Fibroblast of villous mesenchyme (primary cell): Measurements from ENCODE around the gene TTC9C. TPM values are rescaled to one million over a fixed set of nuclear protein-coding genes. Genes with fewer than 3 reads are reported as not detected.

Source experiments
- DNase-seq: peaks from one replicate; pipeline ENCODE4 v3.0.0-alpha.2; 2010; ENCODE audit warnings: low read depth
- H3K4me3 ChIP-seq: 2 replicates; pipeline ENCODE4 v1.5.1; 2011; ENCODE audit warnings: low read depth, mild to moderate bottlenecking, low read length
- CTCF ChIP-seq: IDR thresholded peaks from 2 replicates; pipeline ENCODE4 v1.5.1; 2012; ENCODE audit warnings: low read depth, mild to moderate bottlenecking, low read length; ENCODE audit not compliant: insufficient read depth
- total RNA-seq: library from RNA; depleted of rRNA; stranded (reverse); fragments of >200 nt; gene quantifications from 2 replicates; pipeline ENCODE4 v1.2.3, GENCODE V29; 2012

The TTC9C gene, protein sequence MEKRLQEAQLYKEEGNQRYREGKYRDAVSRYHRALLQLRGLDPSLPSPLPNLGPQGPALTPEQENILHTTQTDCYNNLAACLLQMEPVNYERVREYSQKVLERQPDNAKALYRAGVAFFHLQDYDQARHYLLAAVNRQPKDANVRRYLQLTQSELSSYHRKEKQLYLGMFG
- 28.0 and 36.7 TPM in 2 replicates for total RNA-seq

DNA sequence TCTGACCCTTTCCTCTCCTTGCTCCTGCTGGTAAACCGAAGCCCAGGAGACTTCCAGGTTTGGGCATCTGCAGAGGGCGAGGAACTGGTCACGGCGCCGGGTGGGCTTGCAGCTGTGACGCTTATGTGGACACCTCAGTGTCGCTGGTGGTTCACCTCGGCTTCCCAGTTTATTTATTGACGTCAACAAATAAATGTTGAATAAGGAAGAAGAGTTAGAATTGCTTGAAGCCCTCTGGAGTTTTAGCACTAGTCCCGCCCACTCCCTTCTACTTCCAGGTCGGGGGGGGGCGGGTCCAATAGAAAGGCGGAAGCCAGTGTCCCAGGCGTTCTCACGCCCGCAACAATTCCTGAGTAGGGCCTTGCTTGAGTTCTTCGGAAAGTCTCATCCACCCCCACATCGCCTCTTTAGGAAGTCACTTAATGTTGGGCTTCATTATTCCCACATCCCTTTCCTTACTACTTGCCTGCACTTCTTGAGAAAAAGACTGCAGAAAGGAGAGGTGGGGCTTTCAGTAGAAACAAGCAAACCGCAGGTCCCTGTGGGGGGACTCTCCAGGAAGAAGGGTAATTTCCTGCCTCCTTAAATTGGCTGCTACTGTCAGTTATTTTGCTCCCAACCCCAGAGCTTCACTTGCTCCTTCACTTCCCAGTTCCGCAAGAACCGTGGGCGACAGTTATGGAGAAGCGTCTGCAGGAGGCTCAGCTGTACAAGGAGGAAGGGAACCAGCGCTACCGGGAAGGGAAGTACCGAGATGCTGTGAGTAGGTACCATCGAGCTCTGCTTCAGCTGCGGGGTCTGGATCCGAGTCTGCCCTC lies at the start of gene TTC9C:
Gene TTC9C, plus strand, starts transcription at position 316 of the 818 bp plus-strand sequence. Its CDS starts 363 bp downstream, at position 679.
- no peak for TF ChIP-seq CTCF
- peak within 1 kb of the TSS; percentile 91 for H3K4me3 ChIP-seq
- peak; percentile 90 for DNase-seq

GRCh38 chr11:62678770-62679696 lies 49.3 kb upstream of the TTC9C start, which contains the start of gene UBXN1:
Gene UBXN1 (minus strand): TSS chr11:62679073. CDS start chr11:62678923, 150 bp downstream.
- H3K4me3 ChIP-seq = peak within 1 kb of the TSS; percentile 99
- TF ChIP-seq CTCF = no peak
- peak; percentile 89 for DNase-seq

DNA sequence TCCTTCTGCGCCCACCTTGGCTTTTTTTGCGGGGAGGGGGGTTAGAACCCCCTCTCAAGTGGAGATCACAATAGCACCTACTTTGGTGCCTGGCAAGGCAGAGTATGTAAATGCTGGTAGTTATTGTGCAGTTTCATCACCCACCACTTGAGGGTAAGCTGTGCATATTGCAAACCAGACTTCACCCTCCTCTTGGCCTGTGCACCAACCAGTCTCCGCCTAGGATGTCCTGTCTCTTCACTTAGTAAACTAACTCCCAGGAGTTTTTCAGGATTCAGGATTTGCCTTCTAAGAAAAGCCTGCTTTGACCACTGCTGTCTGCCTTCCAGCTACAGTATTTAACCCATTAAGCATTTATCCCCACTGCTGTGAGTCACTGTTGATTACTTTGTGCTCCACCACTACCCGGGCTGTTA lies 47.5 kb upstream of the TTC9C start:
- peak; percentile 85 for DNase-seq
- H3K4me3 ChIP-seq = no peak overlapping the region
- TF ChIP-seq CTCF = peak; percentile 78

- no peak for TF ChIP-seq CTCF
- DNase-seq = no peak
- no peak overlapping the region for H3K4me3 ChIP-seq
Measured at GRCh38 chr11:62682518-62682917, 45.8 kb upstream of the TTC9C start.

GRCh38 chr11:62687508-62688396 lies 40.5 kb upstream of the TTC9C start:
- no peak for TF ChIP-seq CTCF
- no peak for DNase-seq
- H3K4me3 ChIP-seq = peak overlapping the region; percentile 27
